GM20431 (cell line): ENCODE results near the gene TNFSF10.
"Not testable (repeated sequence)": the region's sequence is repeated elsewhere in the genome, so short reads cannot be mapped to it uniquely, and the experiment has no call there.

Experiments used
- in situ Hi-C: fragments of 300-500 bp; cut with MseI, MboI; formaldehyde crosslinking; loops from one replicate; pipeline ENCODE4 v1.15.0; 2020; ENCODE audit warnings: low sequenced_read_pairs; ENCODE audit not compliant: unreplicated experiment

TNFSF10 gene

GRCh38 chr3:172546105-172546504 is 22.9 kb upstream of the TNFSF10 start:
- in situ Hi-C loops = no loop called here

GRCh38 chr3:172544404-172544803 is 21.2 kb upstream of the TNFSF10 start:
- in situ Hi-C loops = no loop called here

GRCh38 chr3:172543884-172544283 is 20.7 kb upstream of the TNFSF10 start:
- in situ Hi-C loops = no loop called here

GRCh38 chr3:172543419-172543818 is 20.2 kb upstream of the TNFSF10 start:
- in situ Hi-C loops = no loop called here

GRCh38 chr3:172542999-172543398 is 19.8 kb upstream of the TNFSF10 start:
- in situ Hi-C loops = no loop called here

GRCh38 chr3:172541945-172542488 is 18.8 kb upstream of the TNFSF10 start:
- in situ Hi-C loops = no loop called here

GRCh38 chr3:172540049-172540448 is 16.8 kb upstream of the TNFSF10 start:
- in situ Hi-C loops = no loop called here

GRCh38 chr3:172539273-172539672 is 16.0 kb upstream of the TNFSF10 start:
- in situ Hi-C loops = no loop called here

GRCh38 chr3:172538368-172539151 is 15.3 kb upstream of the TNFSF10 start:
- in situ Hi-C loops = no loop called here

- in situ Hi-C loops = no loop called here
Measured at GRCh38 chr3:172537507-172538158, 14.4 kb upstream of the TNFSF10 start.

- in situ Hi-C loops = no loop called here
Measured at GRCh38 chr3:172536993-172537419, 13.8 kb upstream of the TNFSF10 start.

- in situ Hi-C loops = no loop called here
Measured at GRCh38 chr3:172536505-172536904, 13.3 kb upstream of the TNFSF10 start.

GRCh38 chr3:172530566-172530965 is 7.3 kb upstream of the TNFSF10 start:
- in situ Hi-C loops = no loop called here

GRCh38 chr3:172530101-172530561 is 6.9 kb upstream of the TNFSF10 start:
- in situ Hi-C loops = no loop called here

GRCh38 chr3:172528677-172529076 is 5.4 kb upstream of the TNFSF10 start:
- in situ Hi-C loops = no loop called here

GRCh38 chr3:172527306-172527705 is 4.1 kb upstream of the TNFSF10 start:
- in situ Hi-C loops = no loop called here

- in situ Hi-C loops = no loop called here
Measured at GRCh38 chr3:172525116-172525613, 1.9 kb upstream of the TNFSF10 start.

GRCh38 chr3:172524611-172525010 is 1.4 kb upstream of the TNFSF10 start:
- in situ Hi-C loops = no loop called here

GRCh38 chr3:172521837-172522726 is 1.1 kb downstream of the TNFSF10 start:
- in situ Hi-C loops = not testable (repeated sequence)

GRCh38 chr3:172520301-172520831 is 2.9 kb downstream of the TNFSF10 start:
- in situ Hi-C loops = no loop called here
